Fibroblast of skin of left quadriceps (primary cell): ENCODE measurements around the gene ARX.

Source experiments
- DNase-seq, 2 experiments: peaks; one replicate each; pipeline ENCODE4 v3.0.0-alpha.2; 2013; ENCODE audit warnings: low read depth in 2 of 2

Gene ARX

DNA sequence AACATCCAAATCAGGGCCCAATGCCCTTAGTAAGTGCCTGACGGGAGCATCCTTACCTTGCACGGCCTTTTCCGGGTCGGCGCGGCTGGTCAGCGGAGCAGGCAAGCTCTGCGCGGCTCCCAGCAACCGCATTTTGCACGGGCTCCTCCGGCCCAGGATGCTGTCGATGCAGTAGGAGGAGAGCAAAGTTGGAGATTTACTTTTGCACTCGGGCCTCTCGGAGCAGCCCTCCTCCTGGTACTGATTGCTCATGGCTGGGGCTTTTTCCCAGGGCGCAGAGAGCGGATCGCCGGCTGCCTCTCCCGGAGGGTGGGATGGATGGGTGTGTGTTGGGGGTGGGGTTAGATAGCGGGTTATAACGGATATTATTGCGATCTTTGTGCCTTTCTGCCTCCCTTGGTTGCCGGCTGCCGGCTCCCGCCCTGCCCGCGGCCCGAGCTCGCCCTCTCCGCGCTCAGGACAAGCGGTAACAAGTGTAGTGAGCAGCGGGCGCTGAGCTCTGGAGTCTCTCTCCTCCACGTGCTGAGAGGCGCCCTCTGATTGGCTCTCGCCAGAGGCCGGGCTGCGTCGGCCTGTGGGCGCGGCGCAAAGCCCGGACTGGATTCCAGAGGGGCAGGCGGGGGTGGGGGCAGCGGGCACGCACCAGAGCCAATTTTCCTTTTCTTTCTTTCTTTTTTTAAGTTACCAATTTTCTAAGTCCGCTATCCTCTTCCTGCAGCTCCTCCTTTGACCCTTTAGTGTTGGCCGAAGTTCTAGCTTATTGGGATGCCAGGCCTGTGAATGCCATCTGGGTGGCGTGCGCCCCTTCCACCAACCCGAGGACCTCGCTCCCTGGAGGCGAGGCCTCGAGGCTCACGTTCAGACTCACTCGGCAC, at the start of gene ARX:
ARX (minus strand) TSS at position 480 of the 875 bp plus-strand sequence; CDS start at position 252, 228 bp downstream.
- DNase-seq, result peak in 1 of 2 experiments; percentile 20

DNA sequence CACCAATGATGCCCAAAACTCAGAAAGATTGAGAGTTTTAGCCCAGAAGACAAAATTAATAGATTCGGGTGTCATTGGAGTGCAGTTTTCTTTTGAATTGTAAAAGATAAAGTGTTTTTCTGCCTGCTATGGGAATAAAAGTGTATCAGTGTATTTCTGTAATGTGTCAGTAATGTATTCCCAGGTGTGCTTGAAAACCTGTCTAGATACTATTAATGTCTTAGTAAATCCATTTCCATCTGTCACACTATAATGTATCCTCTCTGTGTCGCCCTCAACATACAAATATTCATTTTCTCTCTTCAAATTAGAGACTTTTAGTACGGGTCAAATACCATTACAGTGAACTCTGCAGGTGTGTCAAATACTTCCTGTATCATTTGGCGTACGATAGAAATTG, 43.5 kb upstream of the ARX start:
- no peak for DNase-seq

DNA sequence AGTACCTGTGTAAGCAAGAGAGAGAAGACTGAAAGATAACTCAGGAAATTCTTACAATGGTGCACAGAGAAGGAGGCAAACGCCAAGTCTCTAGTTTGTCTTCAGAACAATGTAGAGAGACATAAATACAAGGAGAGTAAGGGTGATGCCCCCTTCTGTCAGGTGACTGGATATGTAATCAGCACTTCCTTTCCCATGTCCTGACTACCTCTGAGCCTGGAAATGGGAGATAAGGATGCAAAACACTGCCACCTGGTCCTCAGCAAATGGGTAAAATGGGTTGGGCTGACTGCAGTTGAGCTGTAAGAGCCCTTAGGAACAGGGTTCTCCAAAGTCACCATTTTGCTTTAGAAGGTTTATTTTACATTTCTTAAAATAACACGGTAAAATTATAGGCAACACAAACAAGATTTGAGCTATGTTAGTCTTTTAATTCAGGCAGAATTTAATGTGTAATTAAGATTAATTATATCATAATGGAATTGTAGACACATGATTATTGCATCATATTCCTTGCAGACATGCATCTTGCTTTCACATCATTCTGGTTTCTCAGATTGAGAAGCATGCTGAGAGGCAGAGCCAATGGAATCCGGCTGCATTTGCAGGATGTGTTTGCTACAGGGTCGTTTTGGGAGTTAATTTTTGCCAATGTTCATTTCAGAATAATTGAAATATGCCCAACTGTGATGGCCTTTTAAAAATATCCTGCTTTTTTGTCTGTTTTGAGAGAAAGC, 37.2 kb upstream of the ARX start:
- DNase-seq, result no peak

DNA sequence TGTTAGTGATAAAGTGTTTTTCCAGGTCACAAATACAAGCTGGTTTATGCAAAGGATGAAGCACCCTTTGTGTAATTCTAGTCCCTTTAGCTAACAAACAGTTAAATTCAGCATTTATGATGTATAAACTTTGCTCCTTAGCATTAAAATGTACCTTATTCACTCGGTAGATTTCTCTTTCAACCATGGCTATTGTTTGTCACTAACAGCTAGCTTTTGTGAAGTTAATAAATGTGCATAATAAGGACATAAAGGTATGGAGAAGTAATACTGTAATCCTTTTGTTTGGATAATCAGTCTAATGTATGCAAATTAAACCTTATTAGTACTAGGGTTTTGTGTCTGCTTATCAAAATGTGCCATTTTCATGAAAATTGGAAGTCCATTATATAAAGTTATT, 34.2 kb upstream of the ARX start:
- no peak for DNase-seq

DNA sequence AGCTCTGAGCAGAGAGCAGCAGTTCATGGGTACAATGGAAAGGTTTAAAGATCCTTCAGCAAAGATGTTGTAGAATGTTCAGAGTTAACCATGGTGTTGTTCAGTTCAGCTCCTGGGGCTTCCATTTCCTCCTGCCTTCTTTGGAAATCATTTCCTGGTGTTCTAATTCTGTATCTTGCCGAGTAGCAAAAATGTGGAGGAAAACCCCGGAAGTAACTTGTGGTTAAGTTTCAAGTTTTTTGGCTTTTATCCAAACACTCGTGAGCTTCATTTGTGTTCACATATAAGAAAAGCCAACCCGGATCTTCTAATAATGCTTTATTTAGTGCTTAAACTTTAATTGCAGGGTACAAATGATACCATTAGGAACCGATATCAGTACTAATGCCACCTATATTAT, 33.6 kb upstream of the ARX start:
- DNase-seq, result no peak

DNA sequence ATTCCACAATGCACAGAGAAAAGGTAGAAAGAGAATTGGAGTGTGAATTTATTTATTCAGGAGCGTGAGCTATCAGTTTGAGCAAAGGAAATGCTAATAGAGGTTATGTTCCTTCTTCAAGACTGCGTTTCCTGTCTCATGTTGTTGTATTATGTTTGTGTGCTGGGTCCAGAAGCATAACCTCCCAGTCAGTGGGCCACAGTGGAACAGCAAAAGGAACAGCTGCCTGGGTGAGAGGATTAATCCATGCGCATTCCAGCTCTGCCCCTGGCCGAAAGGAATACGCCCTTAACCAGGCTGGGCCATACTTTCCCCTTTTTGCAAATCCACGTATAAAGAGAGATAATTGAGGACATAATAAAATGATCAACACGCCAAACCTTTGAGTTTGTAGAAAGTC, 32.4 kb upstream of the ARX start:
- no peak for DNase-seq

DNA sequence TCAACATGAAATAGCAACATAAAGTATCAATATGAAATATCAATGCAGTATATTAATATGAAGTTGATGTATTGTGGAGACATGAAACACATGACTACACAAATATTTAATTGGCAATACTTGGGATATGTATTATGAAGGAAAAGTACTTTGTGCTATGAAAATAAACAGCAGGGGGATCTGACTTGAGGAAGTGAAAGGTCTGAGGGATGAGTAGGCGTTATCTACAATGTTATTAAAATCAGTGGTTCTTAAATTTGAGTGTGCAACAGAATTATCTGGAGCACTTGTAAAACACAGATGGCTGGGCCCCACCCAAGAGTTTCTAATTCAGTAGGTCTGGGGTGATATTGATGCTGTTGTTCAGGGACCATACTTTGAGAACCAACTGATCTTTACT, 27.4 kb upstream of the ARX start:
- no peak for DNase-seq

DNA sequence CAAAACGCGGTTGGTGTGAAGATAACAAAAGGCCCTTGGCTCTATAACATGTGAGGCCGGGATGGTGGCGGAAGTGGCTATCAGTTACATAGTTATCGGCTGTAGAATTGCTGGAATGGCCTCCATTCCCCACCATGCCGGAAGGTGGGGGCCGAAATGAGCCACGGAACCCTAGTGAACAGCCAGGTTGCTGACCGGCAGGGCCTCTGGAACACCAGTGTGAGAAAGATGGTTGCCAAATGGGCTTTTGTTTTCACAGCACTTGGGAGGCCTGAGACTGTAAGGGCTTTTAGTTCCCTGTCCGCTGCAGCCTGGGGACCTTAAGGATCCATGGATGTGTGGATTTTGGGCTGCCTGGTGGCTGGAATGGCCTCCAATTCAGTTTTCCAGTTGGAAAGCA, 23.3 kb upstream of the ARX start:
- no peak for DNase-seq

DNA sequence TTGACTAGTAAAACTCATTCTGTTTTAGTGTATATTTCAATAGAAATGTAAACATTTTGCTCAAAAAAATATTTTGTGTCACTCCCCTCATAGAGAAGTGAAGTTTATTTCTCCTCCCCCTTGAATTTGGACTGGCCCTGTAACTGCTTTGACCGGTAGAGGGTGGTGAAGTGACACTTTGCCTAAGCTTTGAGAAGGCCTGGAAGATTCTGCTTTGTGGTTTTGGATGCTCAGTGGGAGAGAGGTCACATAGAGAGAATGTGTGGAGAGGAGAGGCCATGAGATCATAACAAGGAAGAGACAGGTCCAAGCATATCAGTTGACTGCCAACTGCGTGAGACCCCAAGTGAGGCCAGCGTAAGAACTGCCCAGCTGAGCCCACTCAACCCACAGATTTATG, 19.1 kb upstream of the ARX start:
- no peak for DNase-seq

DNA sequence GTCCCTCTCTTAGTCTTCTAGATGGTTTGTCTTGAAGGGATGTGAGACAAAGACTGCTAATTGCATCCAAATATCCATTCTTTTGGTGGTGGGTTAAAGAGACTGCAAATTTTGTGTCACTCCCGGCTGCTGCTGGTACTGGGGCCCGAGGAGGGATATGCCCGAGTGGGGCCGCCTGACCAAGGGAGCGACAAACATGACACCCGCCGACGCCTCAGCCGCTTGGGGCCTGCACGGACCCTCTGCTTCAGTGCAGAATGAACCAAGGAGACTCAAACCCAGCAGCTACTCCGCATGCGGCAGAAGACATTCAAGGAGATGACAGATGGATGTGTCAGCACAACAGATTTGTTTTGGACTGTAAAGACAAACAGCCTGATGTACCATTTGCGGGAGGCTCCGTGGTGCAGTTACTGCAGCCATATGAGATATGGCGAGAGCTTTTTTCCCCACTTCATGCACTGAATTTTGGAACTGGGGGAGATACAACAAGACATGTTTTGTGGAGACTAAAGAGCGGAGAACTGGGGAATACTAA, 13.6 kb upstream of the ARX start:
- no peak for DNase-seq

DNA sequence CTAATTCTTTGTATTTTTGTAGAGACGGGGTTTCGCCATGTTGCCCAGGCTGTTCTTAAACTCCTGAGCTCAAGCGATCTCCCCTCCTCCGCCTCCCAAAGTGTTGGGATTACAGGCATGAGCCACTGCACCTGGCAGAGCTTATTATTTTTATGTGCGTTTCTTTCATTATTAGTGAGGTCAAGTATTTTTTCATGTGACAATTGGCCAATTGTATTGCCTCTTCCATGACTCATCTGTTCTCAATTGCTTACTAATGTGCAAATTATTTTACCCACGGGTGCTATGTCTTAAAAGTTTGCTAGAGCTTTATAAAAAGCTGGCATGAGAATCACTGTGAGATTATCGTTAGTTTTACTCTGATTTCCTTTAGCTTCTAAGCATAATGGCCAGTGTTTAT, 13.0 kb upstream of the ARX start:
- DNase-seq, result no peak

DNA sequence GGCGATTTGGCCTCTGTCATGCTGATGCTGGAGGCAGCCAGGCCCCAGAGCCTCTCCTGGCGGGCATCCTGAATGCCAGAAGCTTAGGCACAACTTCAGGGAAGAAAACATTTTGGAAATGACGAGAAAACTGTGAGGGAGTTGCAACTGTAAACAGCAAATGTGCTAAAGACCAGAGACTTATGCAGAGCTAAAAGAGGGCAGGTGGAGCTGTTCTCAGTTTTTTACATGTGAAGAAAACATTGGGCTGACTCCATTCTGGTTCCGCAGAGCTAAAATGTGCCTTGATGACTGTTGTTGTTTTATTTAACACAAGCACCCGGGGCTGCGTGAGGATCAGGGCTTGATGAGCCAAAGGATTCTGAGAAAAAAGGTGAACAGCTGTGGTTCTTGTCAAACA, 10.8 kb upstream of the ARX start:
- no peak for DNase-seq

DNA sequence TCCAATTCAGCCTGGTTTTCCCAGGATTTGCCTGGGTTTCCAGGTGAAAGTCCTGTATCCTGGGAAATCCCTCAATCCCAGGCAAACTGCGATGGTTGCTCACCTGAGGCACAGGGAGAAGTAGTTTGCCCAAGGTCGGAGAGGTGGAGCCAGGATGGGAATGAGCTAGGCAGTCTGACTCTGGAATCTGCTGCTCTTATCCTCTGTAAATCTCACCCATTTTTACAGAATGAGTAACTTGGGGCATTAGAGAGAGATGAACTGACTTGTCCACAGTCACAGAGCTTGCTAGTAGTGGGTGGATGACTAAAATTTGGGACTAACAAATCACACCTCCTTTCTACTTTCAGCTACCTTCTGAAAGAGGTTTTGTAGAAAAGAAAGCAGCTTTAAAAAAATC, 9.8 kb upstream of the ARX start:
- DNase-seq, result no peak

DNA sequence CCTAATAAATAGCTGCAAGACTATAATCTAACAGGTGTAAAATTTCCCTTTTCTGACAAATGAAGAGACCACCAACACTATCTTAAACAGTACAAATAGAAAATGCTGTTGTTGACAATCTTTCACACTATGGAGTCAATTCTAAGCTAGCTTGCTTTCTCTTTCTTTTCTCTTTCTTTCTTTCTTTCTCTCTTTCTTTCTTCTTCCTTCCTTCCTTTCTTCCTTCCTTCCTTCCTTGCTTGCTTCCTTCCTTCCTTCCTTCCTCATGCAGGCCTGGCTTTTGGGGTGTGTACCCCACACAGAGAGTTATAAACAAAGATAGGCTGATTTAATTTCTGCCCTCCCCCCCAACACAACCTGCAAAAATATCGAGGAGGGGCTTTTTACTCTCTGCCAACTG, 8.1 kb upstream of the ARX start:
- no peak for DNase-seq

DNA sequence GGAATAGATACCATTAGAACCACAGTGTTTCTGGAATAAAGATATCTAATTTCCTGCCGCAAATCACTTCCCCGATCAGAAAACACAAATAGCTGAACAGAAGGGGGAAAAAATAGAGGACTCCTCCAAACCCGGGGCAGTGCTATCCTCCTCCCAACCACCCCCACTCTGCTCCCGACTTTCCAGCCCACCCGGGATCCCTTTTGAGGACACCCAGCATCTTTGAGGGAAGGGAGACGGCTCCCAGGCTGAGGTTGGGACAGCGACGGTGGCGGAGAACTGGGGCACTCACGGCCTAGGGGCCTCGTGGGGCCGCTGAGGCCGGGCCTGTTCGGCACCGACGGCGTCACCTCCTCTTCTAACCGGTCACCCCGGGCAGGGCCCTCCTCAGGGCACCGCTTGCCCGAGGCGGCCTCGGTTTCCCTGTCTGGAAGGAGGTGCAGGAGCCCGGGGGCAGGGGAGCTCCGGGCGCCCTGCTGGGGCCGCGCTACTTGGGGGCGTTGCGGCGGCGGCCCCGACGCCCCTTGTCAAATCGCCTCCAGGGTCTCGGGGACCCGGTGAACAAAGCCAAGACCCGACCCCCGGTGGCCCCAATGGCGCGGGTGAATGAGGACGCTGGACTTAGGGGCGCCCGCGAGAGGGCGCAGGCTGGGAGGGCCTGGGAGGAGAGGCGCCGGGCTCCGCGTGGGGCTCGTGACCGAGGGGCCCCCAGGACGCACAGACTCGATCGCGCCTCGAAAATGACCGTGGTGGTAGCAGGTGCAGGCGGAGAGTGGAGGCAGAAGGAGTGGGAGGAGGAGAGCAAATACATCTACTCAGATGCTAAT, 6.9 kb upstream of the ARX start:
- DNase-seq, result no peak

DNA sequence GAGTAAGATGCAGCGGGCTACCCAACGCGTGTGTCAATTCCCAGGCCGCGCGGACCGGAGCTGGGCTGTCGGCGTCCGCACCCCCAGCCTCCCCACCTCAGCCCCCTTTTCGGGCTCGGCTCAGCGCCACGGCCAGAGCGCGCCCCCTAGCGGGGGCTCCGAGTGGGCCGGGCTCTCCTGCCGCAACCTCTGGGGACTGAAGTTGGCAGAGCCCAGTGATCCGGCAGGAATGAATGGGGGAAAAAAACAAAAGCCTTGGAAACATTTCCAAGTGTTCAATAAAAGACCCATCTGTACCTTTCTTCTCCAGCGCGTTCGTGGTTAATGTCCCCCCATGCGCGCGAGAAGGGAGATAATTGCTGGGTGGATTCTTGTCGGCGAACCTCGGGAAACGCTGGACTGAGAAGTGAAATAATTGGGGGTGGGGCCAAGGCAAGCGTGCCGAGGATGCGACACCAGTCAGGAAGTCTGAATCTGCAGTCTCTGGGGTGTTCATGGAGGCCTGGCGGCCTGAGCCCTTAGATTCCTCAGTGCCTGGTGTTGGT, 5.2 kb upstream of the ARX start:
- no peak for DNase-seq

DNA sequence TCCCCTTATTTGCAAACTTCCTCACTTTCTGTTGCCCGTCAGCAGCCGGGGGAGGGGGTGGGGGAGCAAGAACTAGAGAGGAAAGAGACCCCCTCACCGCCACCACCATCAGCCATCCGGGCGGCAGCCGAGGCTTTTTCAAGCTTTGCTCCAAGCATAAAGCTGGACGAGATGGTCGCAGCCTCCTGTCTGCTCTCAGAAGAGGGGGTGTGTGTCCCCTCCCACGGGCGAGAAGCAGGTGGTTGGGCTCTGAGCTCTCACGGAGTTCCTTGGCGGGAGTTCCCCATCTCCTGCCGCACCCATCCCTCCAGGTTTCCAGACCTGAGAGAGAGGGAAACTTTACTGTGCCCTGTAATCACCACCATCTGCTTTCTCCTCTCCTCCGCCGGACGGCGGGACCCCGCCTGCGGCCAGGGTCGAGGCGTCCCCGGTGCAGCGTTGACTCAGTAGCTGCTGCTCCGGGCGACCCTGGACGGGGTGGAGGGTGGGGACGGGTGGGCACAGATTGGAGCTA, 4.7 kb upstream of the ARX start:
- no peak for DNase-seq

DNA sequence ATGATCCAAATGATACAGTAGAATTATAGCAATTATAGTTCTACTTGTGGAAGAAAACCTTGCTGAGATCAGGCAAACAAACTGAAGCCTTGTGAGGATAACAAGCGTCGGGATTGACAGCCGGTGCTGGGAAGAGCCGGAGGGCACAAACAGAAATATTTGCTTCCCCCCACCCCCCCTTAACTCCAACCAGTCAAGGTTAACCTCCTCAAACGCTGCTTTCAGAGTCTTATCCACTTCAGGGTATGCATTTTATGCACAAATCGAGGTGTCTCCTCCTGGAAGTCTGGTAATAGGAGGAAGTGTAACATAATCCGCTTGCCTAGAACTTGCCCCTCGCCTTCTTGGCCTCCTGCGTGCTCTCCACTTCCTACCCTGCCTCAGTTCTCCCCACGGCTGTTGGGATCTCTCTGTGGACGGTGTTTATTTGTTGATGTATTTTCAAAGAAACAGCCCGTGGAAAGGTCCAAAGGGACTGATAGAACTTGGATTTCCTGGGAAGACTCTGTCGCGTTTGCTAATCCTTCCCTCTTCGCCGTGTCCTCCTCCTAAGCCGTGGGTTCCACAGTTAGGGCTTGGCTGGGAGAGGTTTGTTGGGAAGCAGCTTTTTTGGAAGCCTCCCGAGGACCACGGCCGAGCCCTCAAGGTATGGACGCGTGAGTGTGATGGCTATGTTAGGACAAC, 4.1 kb upstream of the ARX start:
- DNase-seq, result no peak

DNA sequence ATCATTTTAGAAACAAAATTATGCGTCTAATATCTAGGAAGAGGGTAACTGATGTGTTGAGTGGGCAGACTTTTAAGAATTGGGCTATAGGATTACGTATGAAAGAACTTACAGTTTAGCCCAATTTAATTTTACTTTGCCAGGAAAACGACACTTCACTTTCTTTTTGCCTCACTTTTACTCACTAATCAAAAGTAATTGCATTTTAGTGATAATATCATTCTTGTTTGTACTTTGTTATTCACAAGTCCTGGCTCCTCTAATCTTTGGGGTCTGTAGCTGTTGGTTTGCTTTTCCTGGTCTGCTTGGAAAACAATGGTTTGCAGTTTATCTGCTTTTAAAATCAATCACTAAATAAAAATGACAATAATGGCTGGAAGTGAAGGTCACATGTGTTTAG, 2.9 kb upstream of the ARX start:
- no peak for DNase-seq

DNA sequence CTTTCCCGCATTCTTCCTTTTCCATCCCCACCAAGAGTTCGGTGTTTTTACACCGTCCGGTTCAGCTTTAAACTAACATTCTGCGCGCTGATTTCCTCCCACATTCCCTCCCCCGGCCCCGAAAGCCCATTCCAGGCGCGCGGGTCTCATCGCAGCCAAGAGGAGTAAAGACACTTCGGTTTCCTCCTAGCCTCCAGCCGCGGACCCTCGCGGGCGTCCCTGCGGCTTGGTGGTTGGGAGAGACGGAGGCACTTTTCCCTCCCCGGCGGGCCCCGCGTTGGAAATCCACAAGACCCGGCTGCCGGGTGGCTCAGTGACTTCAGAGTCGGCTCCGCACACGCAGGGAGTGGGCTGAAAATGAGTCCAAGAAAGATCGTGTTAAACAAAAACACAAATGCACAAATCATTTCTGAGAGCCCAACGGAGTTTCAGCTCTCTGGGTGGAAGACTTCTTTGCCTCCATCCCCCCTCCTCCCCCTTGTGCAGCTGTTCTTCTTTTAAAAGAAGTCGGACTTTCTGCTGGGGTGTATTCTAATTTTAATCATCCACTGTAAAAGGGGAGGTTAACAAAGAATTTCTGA, 2.0 kb upstream of the ARX start:
- no peak for DNase-seq
